ENCODE data around the gene SH3PXD2B. TPM values are rescaled to one million over a fixed set of nuclear protein-coding genes. Genes with fewer than 3 reads are reported as not detected.

SH3PXD2B gene
- 48.9 to 81.1 TPM (median 75.7 TPM) in 3 replicates for total RNA-seq
- long read RNA-seq, full-length matches to known transcripts = 27 of 53 reads
- long read RNA-seq, partial matches to known transcripts = 5 of 53 reads
- long read RNA-seq, other reads (novel, unspliced or antisense) = 21 of 53 reads

GRCh38 chr5:172454358-172455086, at the start of gene SH3PXD2B:
TSS of gene SH3PXD2B (minus strand) at chr5:172454525. CDS start at chr5:172454352, 173 bp downstream.
- Mint-ChIP-seq H3K4me1 (ENCODE audit: low read depth) (peaks cover 45% of the 10 kb centered on the region), H3K27me3 (ENCODE audit: low read depth) (no peaks in the 10 kb centered on the region), H3K4me3 (ENCODE audit: unreplicated experiment) (peak within 1 kb of the TSS; percentile 86), H3K27ac (ENCODE audit: unreplicated experiment) (peak within 1 kb of the TSS; percentile 96), H3K9me3 (ENCODE audit: low read depth) (no peaks in the 10 kb centered on the region), H3K36me3 (ENCODE audit: low read depth) (peaks cover 8% of the 10 kb centered on the region)
- no peak for TF ChIP-seq CTCF (IDR thresholded peaks at IDR 0.05)
- no peak for DNase-seq (ENCODE audit: low spot score)

- peaks cover 9% of the 10 kb centered on the region for H3K4me1 Mint-ChIP-seq (ENCODE audit: low read depth)
- H3K27me3 Mint-ChIP-seq (ENCODE audit: low read depth) = peaks cover 22% of the 10 kb centered on the region
Observed at GRCh38 chr5:172502969-172503368, 48.6 kb upstream of the SH3PXD2B start.

GRCh38 chr5:172502410-172502809, 48.1 kb upstream of the SH3PXD2B start:
- Mint-ChIP-seq H3K9me3 (ENCODE audit: low read depth) (no peaks in the 10 kb centered on the region), H3K27me3 (ENCODE audit: low read depth) (peaks cover 20% of the 10 kb centered on the region), H3K27ac (ENCODE audit: unreplicated experiment) (no peak overlapping the region), H3K4me3 (ENCODE audit: unreplicated experiment) (no peak overlapping the region), H3K4me1 (ENCODE audit: low read depth) (peaks cover 11% of the 10 kb centered on the region), H3K36me3 (ENCODE audit: low read depth) (no peaks in the 10 kb centered on the region)
- DNase-seq (ENCODE audit: low spot score) = no peak
- TF ChIP-seq CTCF (IDR thresholded peaks at IDR 0.05) = no peak

More at GRCh38 chr5:172502969-172503368, 48.6 kb upstream of the SH3PXD2B start:
- H3K9me3 Mint-ChIP-seq (ENCODE audit: low read depth) = no peaks in the 10 kb centered on the region
- H3K36me3 Mint-ChIP-seq (ENCODE audit: low read depth) = no peaks in the 10 kb centered on the region
- H3K27ac Mint-ChIP-seq (ENCODE audit: unreplicated experiment) = no peak overlapping the region
- no peak for DNase-seq (ENCODE audit: low spot score)
- no peak overlapping the region for H3K4me3 Mint-ChIP-seq (ENCODE audit: unreplicated experiment)
- TF ChIP-seq CTCF (IDR thresholded peaks at IDR 0.05) = no peak

- H3K4me3 Mint-ChIP-seq (ENCODE audit: unreplicated experiment) = no peak overlapping the region
- H3K36me3 Mint-ChIP-seq (ENCODE audit: low read depth) = no peaks in the 10 kb centered on the region
- H3K27ac Mint-ChIP-seq (ENCODE audit: unreplicated experiment) = no peak overlapping the region
- H3K4me1 Mint-ChIP-seq (ENCODE audit: low read depth) = peaks cover 17% of the 10 kb centered on the region
- peaks cover 16% of the 10 kb centered on the region for H3K27me3 Mint-ChIP-seq (ENCODE audit: low read depth)
- H3K9me3 Mint-ChIP-seq (ENCODE audit: low read depth) = no peaks in the 10 kb centered on the region
- TF ChIP-seq CTCF (IDR thresholded peaks at IDR 0.05) = no peak
- no peak for DNase-seq (ENCODE audit: low spot score)
Observed at GRCh38 chr5:172501708-172502320, 47.5 kb upstream of the SH3PXD2B start.

- Mint-ChIP-seq H3K4me1 (ENCODE audit: low read depth) (peaks cover 19% of the 10 kb centered on the region), H3K4me3 (ENCODE audit: unreplicated experiment) (no peak overlapping the region), H3K36me3 (ENCODE audit: low read depth) (peaks cover 1% of the 10 kb centered on the region), H3K27ac (ENCODE audit: unreplicated experiment) (no peak overlapping the region), H3K9me3 (ENCODE audit: low read depth) (peaks cover 4% of the 10 kb centered on the region), H3K27me3 (ENCODE audit: low read depth) (peaks cover 15% of the 10 kb centered on the region)
- DNase-seq (ENCODE audit: low spot score) = no peak
- TF ChIP-seq CTCF (IDR thresholded peaks at IDR 0.05) = no peak
Observed at GRCh38 chr5:172499287-172499686, 45.0 kb upstream of the SH3PXD2B start.
